K562 (cell line): ENCODE data around the gene NPAS1.

Source experiments
- CTCF ChIP-seq, 3 experiments: IDR thresholded peaks in 2 of 3; conservative IDR thresholded peaks in 1 of 3; 2 replicates each; pipeline ENCODE4 v1.5.1; 2011 to 2012; ENCODE audit warnings: low read length in 3 of 3, mild to moderate bottlenecking in 3 of 3, control low read depth in 2 of 3, improper control_type of control experiment in 1 of 3, inconsistent platforms in 1 of 3, low read depth in 1 of 3, mixed read lengths in 1 of 3, moderate library complexity in 1 of 3; ENCODE audit not compliant: insufficient read depth in 2 of 3
- CTCFL ChIP-seq: IDR thresholded peaks from 2 replicates; pipeline ENCODE4 v1.6.1; 2011; ENCODE audit warnings: borderline replicate concordance, low read depth, mild to moderate bottlenecking, moderate library complexity, low read length; ENCODE audit not compliant: insufficient read depth, poor library complexity, severe bottlenecking
- GABPA ChIP-seq: fragments of 200-800 bp; sonication (Bioruptor generic); conservative IDR thresholded peaks from 2 replicates; pipeline ENCODE4 v1.6.1; 2016; ENCODE audit warnings: low read depth, missing genetic modification characterization, missing compliant biosample characterization
- MTF1 ChIP-seq: fragments of 250-450 bp; sonication (Bioruptor Pico); IDR thresholded peaks from 2 replicates; pipeline ENCODE4 v1.9.0; 2021; ENCODE audit warnings: moderate library complexity, mild to moderate bottlenecking, inconsistent platforms, borderline replicate concordance
- POLR2AphosphoS5 ChIP-seq: IDR thresholded peaks from 2 replicates; pipeline ENCODE4 v1.6.1; 2011; ENCODE audit warnings: mild to moderate bottlenecking, low read depth, low read length, moderate library complexity; ENCODE audit not compliant: control insufficient read depth, insufficient read depth
- RB1 ChIP-seq: fragments of 450-650 bp; IDR thresholded peaks from 2 replicates; pipeline ENCODE4 v1.6.1; 2017; ENCODE audit warnings: low read depth, mild to moderate bottlenecking
- SAFB2 ChIP-seq: fragments of 200-400 bp; formaldehyde crosslinking; IDR thresholded peaks from 2 replicates; pipeline ENCODE4 v1.6.1; 2018; ENCODE audit warnings: borderline replicate concordance, low read length, low read depth, moderate library complexity; ENCODE audit not compliant: severe bottlenecking

GRCh38 chr19:47082493-47082892, 62.9 kb downstream of the NPAS1 start:
- TF ChIP-seq MTF1 (no peak), SAFB2 (no peak), CTCF (IDR thresholded peaks at IDR 0.05 in 2 of 3, conservative IDR thresholded peaks at IDR 0.05 in 1 of 3; ENCODE audit: insufficient read depth in 2 of 3, low read depth in 1 of 3, low read length in 3 of 3) (no peak), POLR2AphosphoS5 (no peak), GABPA (no peak), CTCFL (no peak), RB1 (no peak)
